ENCODE data around the gene CA9. TPM values are rescaled to one million over a fixed set of nuclear protein-coding genes. Genes with fewer than 3 reads are reported as not detected.
A peak's percentile ranks its signal among the peaks of the same experiment; 100 is the strongest.

Gene CA9
- polyA plus RNA-seq, 1 experiment = 0.13 TPM

DNA sequence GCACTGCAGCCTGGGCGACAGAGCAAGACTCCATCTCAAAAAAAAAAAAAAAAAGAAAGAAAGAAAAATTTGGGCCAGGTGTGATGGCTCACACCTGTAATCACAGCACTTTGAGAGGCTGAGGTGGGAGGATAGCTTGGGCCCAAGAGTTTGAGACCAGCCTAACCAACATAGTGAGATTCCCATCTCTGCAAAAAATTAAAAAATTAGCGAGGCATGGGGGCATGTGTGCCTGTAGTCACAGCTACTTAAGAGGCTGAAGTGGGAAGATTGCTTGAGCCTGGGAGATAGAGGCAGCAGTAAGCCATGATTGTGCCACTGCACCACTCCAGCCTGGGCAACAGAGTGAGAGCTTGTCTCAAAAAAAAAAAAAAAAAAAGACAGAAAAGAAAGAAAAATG, 20.1 kb upstream of the CA9 start:
- POLR2A ChIA-PET = no interaction called here
- TF ChIP-seq CTCF (IDR thresholded peaks at IDR 0.05; ENCODE audit: insufficient read depth, low read depth, low read length) = no peak
- Histone ChIP-seq H3K27me3 (ENCODE audit: control insufficient read depth, insufficient read depth, low read length) (no peaks in the 10 kb centered on the region), H3K36me3 (ENCODE audit: control insufficient read depth, insufficient read depth, low read length) (no peaks in the 10 kb centered on the region), H3K4me3 (ENCODE audit: low read depth, low read length) (no peak overlapping the region)
- no peak for DNase-seq (ENCODE audit: low read depth)
- CTCF ChIA-PET = interaction anchor here (1.7 kb wide), 1 partner anchor 42 kb away, joined by 9 read pairs; no protein-coding TSS in a partner anchor

DNA sequence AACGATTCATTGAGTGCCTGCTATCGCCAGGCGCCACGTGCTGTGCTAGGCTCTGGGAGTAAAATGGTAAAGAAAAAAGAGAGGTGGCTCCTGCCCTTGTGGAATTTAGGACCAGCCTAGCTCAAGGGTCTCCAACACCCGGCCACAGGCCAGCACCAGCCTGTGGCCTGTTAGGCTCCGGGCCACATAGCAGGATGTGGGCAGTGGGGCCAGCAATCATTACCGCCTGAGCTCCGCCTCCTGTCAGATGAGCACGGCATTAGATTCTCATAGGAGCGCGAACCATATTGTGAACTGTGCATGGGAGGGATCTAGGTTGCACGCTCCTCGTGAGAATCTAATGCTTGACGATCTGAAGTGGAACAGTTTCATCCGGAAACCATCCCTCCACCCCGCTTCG, 17.4 kb upstream of the CA9 start:
- TF ChIP-seq CTCF (IDR thresholded peaks at IDR 0.05; ENCODE audit: insufficient read depth, low read depth, low read length) = no peak
- DNase-seq (ENCODE audit: low read depth) = no peak
- peaks cover 3% of the 10 kb centered on the region for H3K36me3 ChIP-seq (ENCODE audit: control insufficient read depth, insufficient read depth, low read length)
- H3K4me3 ChIP-seq (ENCODE audit: low read depth, low read length) = no peak overlapping the region
- CTCF ChIA-PET = interaction anchor here (0.6 to 6.5 kb wide), 7 partner anchors 9 to 299 kb away, joined by 3 to 74 read pairs (median 9); partner anchors contain the start of genes CREB3 and TLN1
- POLR2A ChIA-PET = interaction anchor here (0.5 to 1.8 kb wide), 2 partner anchors 34 to 131 kb away, joined by 8 read pairs; partner anchors contain the start of gene TPM2
- H3K27me3 ChIP-seq (ENCODE audit: control insufficient read depth, insufficient read depth, low read length) = no peaks in the 10 kb centered on the region

DNA sequence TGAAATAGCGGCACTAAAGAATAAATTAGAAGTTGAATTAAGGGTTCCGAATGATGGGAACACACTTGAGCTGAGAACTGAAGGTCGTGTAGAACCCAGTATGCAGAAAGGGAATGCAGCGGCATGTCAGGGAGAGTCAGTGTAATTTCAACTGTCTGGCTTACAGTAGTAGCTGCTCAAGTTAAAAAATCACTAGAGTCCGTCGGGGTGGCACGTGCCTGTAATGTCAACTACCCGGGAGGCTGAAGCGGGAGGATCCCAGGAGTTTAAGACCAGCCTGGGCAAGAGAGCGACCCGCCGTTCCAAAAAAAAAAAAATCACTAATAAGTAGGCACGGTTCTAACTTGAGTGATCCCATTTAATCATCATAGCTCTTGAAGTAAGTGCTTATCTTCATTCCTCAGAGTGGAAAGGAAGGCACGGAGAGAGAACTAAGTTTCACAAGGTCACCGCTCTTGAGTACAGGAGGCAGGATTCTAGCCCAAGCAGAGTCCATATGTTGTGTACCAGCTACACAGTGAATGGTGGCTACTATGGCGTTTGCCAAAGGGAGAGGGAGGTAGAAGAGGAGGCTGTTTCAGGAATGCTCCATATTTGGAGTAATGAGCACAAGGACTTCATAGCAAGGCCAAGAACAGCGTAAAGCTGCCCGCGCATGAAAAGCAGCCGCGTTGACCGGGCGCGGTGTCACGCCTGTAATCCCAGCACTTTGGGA, 16.7 kb upstream of the CA9 start:
- Histone ChIP-seq H3K4me3 (ENCODE audit: low read depth, low read length) (peak overlapping the region; percentile 30), H3K27me3 (ENCODE audit: control insufficient read depth, insufficient read depth, low read length) (no peaks in the 10 kb centered on the region), H3K36me3 (ENCODE audit: control insufficient read depth, insufficient read depth, low read length) (peaks cover 3% of the 10 kb centered on the region)
- POLR2A ChIA-PET = interaction anchor here (1.0 to 1.8 kb wide), 2 partner anchors 34 to 71 kb away, joined by 7 to 8 read pairs; partner anchors contain the start of gene TPM2
- DNase-seq (ENCODE audit: low read depth) = no peak
- TF ChIP-seq CTCF (IDR thresholded peaks at IDR 0.05; ENCODE audit: insufficient read depth, low read depth, low read length) = no peak
- CTCF ChIA-PET = interaction anchor here (0.6 to 6.5 kb wide), 11 partner anchors 10 to 298 kb away, joined by 3 to 74 read pairs (median 5); partner anchors contain the start of genes CREB3 and TLN1

- peak; percentile 36; the same call in 1 of the 2 replicates for TF ChIP-seq CTCF (IDR thresholded peaks at IDR 0.05; ENCODE audit: insufficient read depth, low read depth, low read length)
These were observed 16.1 kb upstream of the CA9 start, which contains the start of gene RMRP for GRCh38 chr9:35657546-35658136. TSS of gene RMRP (minus strand) at chr9:35658019.

More at GRCh38 chr9:35657546-35658136, 16.1 kb upstream of the CA9 start, which contains the start of gene RMRP:
- no peaks in the 10 kb centered on the region for H3K27me3 ChIP-seq (ENCODE audit: control insufficient read depth, insufficient read depth, low read length)
- H3K36me3 ChIP-seq (ENCODE audit: control insufficient read depth, insufficient read depth, low read length) = peaks cover 3% of the 10 kb centered on the region
- H3K4me3 ChIP-seq (ENCODE audit: low read depth, low read length) = peak within 1 kb of the TSS; percentile 69
- CTCF ChIA-PET = interaction anchor here (0.6 to 6.5 kb wide), 19 partner anchors 11 to 169 kb away, joined by 3 to 74 read pairs (median 4); partner anchors contain the start of genes CREB3, TESK1 and TLN1
- DNase-seq (ENCODE audit: low read depth) = peak; percentile 98
- POLR2A ChIA-PET = interaction anchor here (0.7 to 1.8 kb wide), 3 partner anchors 33 to 71 kb away, joined by 3 to 8 read pairs (median 7); partner anchors contain the start of gene TPM2
